ENCODE results near the gene AUNIP. TPM values are rescaled to one million over a fixed set of nuclear protein-coding genes. Genes with fewer than 3 reads are reported as not detected.

The AUNIP gene
- total RNA-seq, 1 donor: 0.94 TPM

DNA sequence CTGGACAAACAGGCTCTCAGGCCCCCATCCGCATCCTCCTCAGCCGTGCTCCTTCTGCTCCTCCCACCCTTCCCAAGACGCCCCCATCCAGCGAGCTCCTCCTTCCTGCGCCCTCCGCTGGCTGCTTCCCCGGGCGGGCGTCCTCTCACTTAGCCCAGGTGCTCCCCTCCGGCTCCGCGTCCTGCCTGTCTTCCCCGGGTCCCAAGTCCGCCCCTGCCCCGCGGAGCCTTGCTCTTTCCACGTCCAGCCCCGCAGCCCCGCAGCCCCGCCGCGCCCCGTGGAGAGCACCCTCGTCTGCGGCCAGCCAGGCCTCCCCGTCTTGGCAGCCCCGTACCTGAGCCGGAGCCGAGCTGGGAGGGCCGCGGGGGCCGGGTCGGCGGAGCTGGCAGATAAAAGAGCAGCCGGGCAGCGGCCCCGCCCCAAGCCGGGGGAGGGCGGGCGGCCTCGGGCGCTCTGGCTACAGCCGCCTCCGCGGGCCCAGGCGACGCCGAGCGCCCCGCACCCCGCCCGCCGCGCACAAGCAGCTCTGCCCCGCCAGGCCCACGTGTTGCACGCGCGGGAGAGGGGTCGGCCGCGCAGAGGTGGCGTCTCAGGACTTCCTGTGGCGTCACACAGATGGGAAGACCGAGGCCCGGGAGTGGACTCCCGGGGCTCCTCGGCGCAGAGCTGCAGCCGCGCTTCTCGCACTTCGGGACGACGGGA is 16.0 kb upstream of the AUNIP start, which contains the start of gene PAQR7:
Gene PAQR7 (minus strand): TSS at position 555 of the 702 bp plus-strand sequence. CDS start 11,869 bp downstream, outside the sequence.
- Histone ChIP-seq H3K4me1 (ENCODE audit: insufficient read depth, low read length) (peaks cover 55% of the 10 kb centered on the region), H3K4me3 (ENCODE audit: low read length) (peak within 1 kb of the TSS; percentile 44), H3K27me3 (ENCODE audit: insufficient read depth, low read length) (no peaks in the 10 kb centered on the region), H3K9me3 (ENCODE audit: low read depth, low read length) (no peaks in the 10 kb centered on the region)

DNA sequence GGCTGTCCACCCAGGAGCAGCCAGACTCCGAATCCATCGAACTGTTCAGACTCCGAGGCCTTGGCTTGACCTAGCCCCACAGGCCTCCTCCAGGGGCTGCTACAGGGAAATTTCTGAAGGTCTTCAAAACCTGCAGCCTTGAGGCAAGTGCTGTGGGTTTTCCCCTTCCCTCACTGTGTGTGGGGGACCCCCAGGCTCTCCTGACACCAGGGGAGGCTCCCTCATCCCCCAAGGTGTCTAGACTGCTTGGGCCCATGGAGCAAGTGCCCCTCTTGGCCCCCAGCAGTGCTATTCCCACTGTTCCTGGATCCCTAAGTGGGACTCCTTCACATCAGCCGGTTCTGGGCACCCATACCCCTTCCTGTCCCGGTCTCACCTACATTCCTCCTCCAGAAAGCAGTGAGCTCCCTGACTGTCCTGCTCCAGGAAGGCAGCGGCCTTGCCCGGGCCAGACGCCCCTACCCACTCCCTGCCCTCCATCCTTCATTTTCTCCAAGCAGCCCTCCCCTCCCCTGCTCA is 15.4 kb upstream of the AUNIP start:
- H3K9me3 ChIP-seq (ENCODE audit: low read depth, low read length): no peaks in the 10 kb centered on the region
- peak overlapping the region; percentile 44 for H3K4me3 ChIP-seq (ENCODE audit: low read length)
- H3K27me3 ChIP-seq (ENCODE audit: insufficient read depth, low read length): no peaks in the 10 kb centered on the region
- peaks cover 56% of the 10 kb centered on the region for H3K4me1 ChIP-seq (ENCODE audit: insufficient read depth, low read length)

DNA sequence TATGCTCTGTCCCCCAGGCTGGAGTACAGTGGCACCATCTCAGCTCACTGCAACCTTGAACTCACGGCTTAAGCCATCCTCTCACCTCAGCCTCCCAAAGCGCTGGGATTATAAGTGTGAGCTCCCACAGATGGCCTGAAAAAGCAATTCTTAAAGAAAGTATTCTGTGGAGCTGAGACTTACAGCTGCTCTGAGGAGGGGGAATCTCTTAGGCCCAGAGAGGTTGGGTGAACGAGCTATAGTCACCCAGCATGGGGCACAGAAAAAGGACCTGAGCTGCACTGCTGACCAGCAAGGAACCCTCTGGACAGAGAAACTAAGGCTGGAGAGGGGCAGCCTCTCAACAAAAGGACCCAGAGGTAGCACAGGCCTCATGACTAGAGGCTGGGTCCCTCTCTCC is 15.0 kb upstream of the AUNIP start:
- H3K9me3 ChIP-seq (ENCODE audit: low read depth, low read length): no peaks in the 10 kb centered on the region
- no peaks in the 10 kb centered on the region for H3K27me3 ChIP-seq (ENCODE audit: insufficient read depth, low read length)
- H3K4me1 ChIP-seq (ENCODE audit: insufficient read depth, low read length): peaks cover 56% of the 10 kb centered on the region
- no peak overlapping the region for H3K4me3 ChIP-seq (ENCODE audit: low read length)

DNA sequence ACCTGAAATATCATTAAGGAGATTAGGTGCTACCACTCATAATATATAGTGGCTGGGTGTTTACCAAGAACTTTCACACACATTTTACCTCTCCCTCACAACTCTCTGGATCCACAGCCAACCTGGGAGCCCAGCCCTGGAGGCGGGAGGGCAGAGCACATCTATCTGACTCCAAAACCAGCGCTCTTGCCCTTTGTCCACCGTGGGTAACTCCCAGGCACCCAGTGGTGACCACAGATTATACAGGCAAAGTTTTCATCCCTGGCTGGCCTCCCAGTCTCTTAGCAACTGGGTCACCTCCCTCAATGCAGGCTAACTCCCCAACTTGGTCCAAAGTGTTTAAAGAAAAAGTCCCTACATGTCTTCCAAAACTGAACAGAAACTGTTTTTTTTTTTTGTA is 13.9 kb upstream of the AUNIP start:
- Histone ChIP-seq H3K27me3 (ENCODE audit: insufficient read depth, low read length) (no peaks in the 10 kb centered on the region), H3K9me3 (ENCODE audit: low read depth, low read length) (no peaks in the 10 kb centered on the region), H3K4me1 (ENCODE audit: insufficient read depth, low read length) (peaks cover 56% of the 10 kb centered on the region), H3K4me3 (ENCODE audit: low read length) (no peak overlapping the region)

DNA sequence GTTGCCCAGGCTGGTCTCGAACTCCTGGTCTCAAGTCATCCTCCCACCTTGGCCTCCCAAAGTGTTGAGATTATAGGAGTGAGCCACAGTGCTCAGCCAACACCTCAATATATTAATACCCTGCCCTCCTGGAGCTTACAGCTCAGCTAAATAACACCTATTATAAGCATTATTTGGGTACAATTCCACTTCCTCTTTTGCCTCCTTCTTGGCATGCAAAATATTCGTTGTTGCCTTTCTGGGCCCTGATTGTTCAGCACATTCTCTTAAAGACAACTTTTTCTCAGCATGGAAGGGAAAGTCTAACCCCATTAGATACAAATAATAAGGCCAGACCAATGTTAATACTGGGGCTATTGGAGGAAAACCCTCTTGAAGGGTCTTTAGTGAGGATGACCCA is 13.5 kb upstream of the AUNIP start:
- H3K4me3 ChIP-seq (ENCODE audit: low read length): no peak overlapping the region
- H3K4me1 ChIP-seq (ENCODE audit: insufficient read depth, low read length): peaks cover 56% of the 10 kb centered on the region
- no peaks in the 10 kb centered on the region for H3K27me3 ChIP-seq (ENCODE audit: insufficient read depth, low read length)
- H3K9me3 ChIP-seq (ENCODE audit: low read depth, low read length): no peaks in the 10 kb centered on the region

DNA sequence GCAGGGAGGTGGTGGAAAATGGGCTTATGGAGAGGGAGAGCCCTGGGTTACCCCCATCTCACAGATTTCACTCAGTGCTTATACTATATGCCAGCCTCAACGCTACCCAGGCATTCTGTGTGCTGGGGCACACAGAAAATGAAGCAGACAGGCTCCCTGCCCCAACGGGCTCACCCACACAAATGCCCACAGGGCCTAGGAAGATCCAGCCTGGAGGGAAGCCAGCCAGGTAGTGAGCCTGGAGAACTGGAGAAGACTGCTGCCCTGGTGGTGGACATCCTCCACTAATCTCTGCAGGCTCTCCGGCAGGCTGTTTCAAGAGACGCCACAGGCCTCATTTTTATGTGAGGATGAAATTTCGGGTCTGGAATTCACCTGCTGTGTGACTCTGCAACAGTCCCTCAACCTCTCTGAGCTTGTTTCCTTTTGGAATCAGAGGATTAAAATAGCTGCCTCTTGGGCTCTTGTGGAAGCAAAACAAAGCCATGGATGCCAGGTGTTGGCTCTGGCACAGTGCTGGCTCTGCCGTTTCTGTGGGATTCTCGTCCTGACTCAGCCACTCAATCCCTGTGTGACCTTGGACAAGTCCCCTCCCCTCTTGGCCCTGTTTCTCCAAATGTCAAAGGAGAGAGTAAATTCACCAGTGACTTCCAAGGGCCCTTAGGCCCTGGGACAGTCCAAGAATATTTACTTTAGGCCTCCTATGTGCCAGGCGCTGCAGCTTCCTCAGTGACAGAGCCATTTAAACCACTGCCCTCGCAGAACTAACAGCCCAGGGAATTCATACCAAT is 12.6 kb upstream of the AUNIP start:
- Histone ChIP-seq H3K27me3 (ENCODE audit: insufficient read depth, low read length) (no peaks in the 10 kb centered on the region), H3K4me1 (ENCODE audit: insufficient read depth, low read length) (peaks cover 56% of the 10 kb centered on the region), H3K9me3 (ENCODE audit: low read depth, low read length) (no peaks in the 10 kb centered on the region), H3K4me3 (ENCODE audit: low read length) (no peak overlapping the region)

DNA sequence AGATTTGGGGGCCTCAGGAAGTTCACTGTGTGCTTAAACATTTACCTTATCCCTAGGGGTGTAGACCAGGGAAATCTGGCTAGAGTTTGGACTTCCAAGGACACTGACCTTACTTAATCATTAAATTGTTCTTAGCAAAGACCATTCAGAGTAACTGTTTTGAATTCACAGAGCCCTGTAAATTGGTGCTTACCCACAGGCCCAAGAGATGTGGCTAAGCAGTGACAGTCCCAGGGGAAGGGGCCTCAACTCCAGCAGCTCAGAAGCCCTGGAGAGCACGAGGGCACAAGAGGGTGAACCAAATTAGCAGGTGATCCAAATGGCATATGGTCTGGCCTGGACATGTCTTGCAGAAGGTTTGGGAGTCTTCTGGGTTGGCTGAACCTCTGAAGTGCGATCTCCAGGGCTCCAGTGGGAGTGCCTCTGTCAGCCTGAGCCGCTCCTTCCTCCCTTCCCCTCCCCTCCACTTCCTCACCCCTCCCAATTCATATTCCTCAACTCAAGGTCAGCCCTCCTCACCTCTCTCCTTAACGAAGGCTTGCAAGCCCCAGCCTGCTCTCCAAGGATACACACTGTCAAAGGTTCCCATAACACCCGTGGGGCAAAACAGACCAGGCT is 11.9 kb upstream of the AUNIP start:
- Histone ChIP-seq H3K9me3 (ENCODE audit: low read depth, low read length) (no peaks in the 10 kb centered on the region), H3K27me3 (ENCODE audit: insufficient read depth, low read length) (no peaks in the 10 kb centered on the region), H3K4me1 (ENCODE audit: insufficient read depth, low read length) (peaks cover 51% of the 10 kb centered on the region), H3K4me3 (ENCODE audit: low read length) (no peak overlapping the region)

DNA sequence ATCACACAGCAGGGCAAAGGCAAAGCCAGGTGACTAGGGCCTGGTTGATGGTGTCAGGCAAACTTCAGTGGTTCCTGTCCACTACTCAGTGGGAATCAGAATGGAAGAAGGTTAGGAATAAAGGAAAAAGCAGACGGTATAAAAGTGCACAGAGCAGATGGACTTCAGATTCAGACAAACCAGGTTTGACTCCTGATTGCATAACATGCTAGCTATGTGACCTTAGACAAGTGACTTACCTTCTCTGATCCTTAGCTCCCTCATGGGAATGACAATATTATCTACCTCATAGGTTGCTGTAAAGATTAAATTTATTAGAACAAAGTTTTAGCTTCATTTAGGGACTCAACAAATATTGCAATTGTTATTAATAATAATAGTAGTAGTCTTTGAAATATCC is 11.4 kb upstream of the AUNIP start:
- Histone ChIP-seq H3K27me3 (ENCODE audit: insufficient read depth, low read length) (no peaks in the 10 kb centered on the region), H3K9me3 (ENCODE audit: low read depth, low read length) (no peaks in the 10 kb centered on the region), H3K4me1 (ENCODE audit: insufficient read depth, low read length) (peaks cover 45% of the 10 kb centered on the region), H3K4me3 (ENCODE audit: low read length) (no peak overlapping the region)

DNA sequence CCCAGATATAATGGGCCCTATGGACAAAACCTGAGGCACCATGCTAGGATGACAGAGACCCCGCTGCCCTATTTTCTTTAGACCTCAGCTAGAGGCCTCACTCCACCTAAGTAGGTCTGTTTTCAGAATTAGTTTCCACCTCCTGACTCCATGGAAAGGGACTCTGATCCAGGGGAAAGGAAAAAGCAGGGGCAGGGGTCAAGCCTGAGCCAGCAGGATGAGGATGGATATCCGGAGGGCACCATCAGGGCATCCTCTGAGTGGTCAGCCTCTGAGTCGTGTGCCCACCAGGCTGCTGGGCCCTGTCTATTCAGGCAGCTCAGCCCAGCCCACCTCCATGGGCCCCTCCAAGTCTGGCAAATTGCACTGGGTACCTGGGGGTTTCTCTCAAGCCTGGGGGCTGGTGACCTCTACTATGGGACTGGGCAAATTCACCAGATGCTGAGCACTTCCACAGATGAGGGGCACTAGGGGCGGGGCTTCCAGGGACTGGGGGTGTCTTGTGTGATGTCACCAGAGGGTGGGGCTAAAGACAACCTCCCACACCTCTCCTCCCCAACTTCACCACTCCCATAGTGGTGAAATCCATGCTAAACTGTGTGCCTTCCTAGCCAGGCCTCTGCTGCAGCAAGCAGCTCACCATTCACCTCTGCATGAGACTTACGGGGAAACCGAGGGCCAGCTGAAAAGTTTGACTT is 10.8 kb upstream of the AUNIP start:
- no peaks in the 10 kb centered on the region for H3K27me3 ChIP-seq (ENCODE audit: insufficient read depth, low read length)
- H3K4me3 ChIP-seq (ENCODE audit: low read length): no peak overlapping the region
- peaks cover 43% of the 10 kb centered on the region for H3K4me1 ChIP-seq (ENCODE audit: insufficient read depth, low read length)
- no peaks in the 10 kb centered on the region for H3K9me3 ChIP-seq (ENCODE audit: low read depth, low read length)

DNA sequence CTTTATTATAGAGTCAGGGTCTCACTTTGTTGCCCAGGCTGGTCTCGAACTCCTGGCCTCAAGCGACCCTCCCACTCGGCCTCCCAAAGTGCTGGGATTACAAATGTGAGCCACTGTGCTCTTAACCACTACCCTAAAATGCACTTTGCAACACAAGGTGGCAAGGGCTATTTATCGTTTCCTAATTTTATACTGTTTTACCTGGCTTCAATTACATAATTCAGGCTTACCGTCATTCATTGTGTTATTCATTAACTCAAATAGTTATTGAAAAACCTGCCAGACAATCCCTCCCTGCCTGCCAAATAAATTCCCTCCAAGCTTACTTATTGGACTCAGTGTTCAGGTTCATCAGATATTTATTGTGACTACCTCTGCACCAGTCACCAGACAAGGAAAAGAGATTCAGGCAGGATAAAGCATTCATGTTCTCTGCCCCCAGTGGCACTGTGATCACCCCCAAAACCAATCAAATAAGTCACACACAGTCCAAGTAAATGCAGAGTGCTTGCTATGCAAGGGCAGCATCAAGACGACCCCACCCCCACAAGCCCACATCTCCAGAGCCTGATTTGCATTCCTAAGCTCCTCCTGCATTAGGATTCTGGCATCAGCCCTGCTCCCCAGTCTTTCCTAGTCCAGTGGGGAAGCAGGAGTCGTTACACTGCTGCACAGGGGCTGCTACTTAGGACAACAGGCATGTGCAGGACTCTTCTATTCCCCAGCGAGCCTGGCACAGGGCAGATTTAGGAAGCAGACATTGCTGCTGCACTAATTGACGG is 8.1 kb upstream of the AUNIP start:
- peaks cover 22% of the 10 kb centered on the region for H3K4me1 ChIP-seq (ENCODE audit: insufficient read depth, low read length)
- no peaks in the 10 kb centered on the region for H3K27me3 ChIP-seq (ENCODE audit: insufficient read depth, low read length)
- no peaks in the 10 kb centered on the region for H3K9me3 ChIP-seq (ENCODE audit: low read depth, low read length)
- no peak overlapping the region for H3K4me3 ChIP-seq (ENCODE audit: low read length)

DNA sequence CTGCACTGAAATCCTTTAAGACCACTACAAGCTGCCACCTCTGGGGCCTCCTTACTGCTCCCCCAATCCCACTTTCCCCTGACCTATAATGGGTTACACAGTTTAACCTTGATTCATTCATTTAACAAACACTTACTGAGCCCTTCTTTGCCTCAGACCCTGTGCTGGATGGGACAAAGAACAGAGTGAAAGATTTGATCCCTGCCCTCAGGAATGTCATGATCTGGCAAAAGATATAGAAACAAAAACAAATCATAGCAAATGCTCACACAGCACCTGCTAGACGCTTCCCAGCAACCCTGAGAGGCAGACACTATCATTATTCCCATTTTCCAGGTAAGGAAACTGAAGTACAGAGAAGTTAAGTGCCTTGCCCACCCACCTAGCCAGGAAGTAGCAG is 7.0 kb upstream of the AUNIP start:
- H3K4me3 ChIP-seq (ENCODE audit: low read length): no peak overlapping the region
- no peaks in the 10 kb centered on the region for H3K9me3 ChIP-seq (ENCODE audit: low read depth, low read length)
- H3K4me1 ChIP-seq (ENCODE audit: insufficient read depth, low read length): peaks cover 22% of the 10 kb centered on the region
- no peaks in the 10 kb centered on the region for H3K27me3 ChIP-seq (ENCODE audit: insufficient read depth, low read length)

DNA sequence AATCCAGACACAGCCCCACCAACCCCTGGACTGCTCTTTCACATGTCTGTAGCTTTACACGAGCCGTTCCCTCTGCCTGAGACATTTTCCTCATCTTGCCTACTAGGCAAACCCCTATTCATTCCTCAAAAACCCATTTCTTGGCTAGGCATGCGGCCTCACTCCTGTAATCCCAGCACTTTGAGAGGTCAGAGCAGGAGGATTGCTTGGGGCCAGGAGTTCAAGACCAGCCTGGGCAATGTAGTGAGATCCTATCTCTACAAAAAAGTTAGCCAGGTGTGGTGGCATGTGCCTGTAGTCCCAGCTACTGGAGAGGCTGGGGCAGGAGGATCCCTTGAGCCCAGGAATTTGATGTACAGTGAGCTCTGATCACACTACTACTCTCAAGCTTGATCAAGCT is 5.2 kb upstream of the AUNIP start:
- Histone ChIP-seq H3K4me3 (ENCODE audit: low read length) (no peak overlapping the region), H3K4me1 (ENCODE audit: insufficient read depth, low read length) (peaks cover 31% of the 10 kb centered on the region), H3K27me3 (ENCODE audit: insufficient read depth, low read length) (no peaks in the 10 kb centered on the region), H3K9me3 (ENCODE audit: low read depth, low read length) (no peaks in the 10 kb centered on the region)

DNA sequence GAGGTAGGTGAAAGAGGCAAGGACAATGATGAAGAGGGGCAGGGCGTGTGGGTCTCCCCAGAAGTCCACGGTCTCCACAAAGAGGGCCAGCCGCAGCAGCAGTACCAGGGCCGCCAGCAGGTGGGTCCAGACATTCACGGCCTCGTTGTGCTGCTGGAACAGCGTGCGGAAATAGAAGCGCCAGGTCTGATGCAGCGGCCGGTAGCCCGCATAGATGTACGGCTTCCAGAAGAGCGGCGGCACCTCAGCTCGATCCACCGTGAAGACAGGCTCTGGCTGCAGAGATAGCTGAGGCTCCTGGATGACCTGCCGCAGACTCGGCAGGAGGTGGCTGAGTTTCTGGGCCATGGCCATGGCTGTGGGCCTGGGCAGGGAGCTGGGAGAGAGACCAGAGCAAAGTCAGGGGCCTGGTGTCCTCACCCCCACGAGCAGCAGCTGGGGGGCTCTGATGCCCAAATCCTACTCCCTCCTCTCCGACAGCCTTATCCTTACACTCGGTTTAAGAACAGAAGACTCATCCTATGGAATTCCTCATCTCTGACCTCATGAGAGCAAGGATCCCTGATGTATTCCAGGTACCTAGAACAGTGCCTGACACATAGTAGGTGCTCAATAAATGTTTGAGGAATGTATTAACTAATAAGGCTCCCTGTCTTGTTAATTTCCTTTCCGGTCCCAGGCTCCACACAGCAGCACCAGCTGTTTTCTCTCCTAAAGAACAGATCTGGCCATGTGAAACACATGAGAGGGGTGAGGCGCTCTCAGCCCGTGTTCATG is 4.4 kb upstream of the AUNIP start:
- Histone ChIP-seq H3K9me3 (ENCODE audit: low read depth, low read length) (no peaks in the 10 kb centered on the region), H3K27me3 (ENCODE audit: insufficient read depth, low read length) (no peaks in the 10 kb centered on the region), H3K4me3 (ENCODE audit: low read length) (no peak overlapping the region), H3K4me1 (ENCODE audit: insufficient read depth, low read length) (peaks cover 36% of the 10 kb centered on the region)

All from mononuclear cell (primary cell).